Activated naive CD4-positive, alpha-beta T cell treated with anti-CD3 and anti-CD28 coated beads, Interleukin-2, amount 50 U/mL, for 72 hours (primary cell): ENCODE results near the gene USPL1. TPM values are rescaled to one million over a fixed set of nuclear protein-coding genes. Genes with fewer than 3 reads are reported as not detected.

Source experiments
- ATAC-seq, 2 donors: fragments of 150-1000 bp; cut with Tn5 transposase; 2 replicates each; pipeline ENCODE4 v1.10.0; 2021; ENCODE audit warnings: mild to moderate bottlenecking in 2 of 2, moderate library complexity in 2 of 2
- DNase-seq, 2 donors: peaks; one replicate each; pipeline ENCODE4 v3.0.0; 2021 to 2022; ENCODE audit warnings: low spot score in 2 of 2
- H3K27ac Mint-ChIP-seq, 2 donors: one replicate each; pipeline ENCODE4 v1.8.0; 2022; ENCODE audit warnings: mild to moderate bottlenecking in 2 of 2, mixed read lengths in 2 of 2
- H3K36me3 Mint-ChIP-seq, 2 donors: one replicate each; pipeline ENCODE4 v1.8.0; 2022; ENCODE audit warnings: mixed read lengths in 2 of 2
- H3K9me3 Mint-ChIP-seq, 2 donors: one replicate each; pipeline ENCODE4 v1.8.0; 2022; ENCODE audit warnings: mixed read lengths in 2 of 2
- total RNA-seq, 2 donors: library from RNA; stranded (reverse); gene quantifications; one replicate each; pipeline ENCODE4 v1.2.3, GENCODE V29; 2022

Gene USPL1
- total RNA-seq, 2 donors from 2014 or later: 15.4 to 18.8 TPM

DNA sequence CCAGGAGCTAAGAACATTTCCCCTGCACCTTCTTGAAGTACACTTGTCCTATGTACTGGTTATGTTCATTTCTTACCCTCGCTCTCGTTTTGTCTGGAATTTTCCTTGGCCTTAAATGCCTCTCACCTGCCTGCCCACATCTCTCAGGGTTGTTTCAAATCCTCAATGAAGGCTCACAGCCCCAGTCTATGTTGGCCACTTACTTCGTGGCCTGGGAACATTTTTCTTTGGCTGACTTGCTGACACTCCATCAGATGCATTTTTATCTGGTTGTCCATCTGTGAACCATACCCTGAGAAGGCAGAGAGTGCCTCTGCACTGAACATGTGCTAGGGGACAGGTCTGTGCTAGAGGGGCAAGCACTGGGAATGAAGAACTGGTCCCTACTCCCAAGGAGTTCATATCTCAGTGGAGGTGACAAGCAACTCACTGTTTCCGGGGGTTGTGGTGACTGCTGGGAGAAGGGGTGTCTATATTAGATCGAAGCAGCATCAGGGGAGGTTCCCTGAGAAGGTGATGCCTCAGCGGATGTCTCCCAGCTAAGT is 53.6 kb downstream of the USPL1 start:
- Mint-ChIP-seq H3K9me3 (peaks cover 3 to 4% of the 10 kb centered on the region in 2 donors), H3K36me3 (peaks cover 6% of the 10 kb centered on the region in 2 donors), H3K27ac (no peak overlapping the region)
- ATAC-seq (no peak), DNase-seq (no peak)

DNA sequence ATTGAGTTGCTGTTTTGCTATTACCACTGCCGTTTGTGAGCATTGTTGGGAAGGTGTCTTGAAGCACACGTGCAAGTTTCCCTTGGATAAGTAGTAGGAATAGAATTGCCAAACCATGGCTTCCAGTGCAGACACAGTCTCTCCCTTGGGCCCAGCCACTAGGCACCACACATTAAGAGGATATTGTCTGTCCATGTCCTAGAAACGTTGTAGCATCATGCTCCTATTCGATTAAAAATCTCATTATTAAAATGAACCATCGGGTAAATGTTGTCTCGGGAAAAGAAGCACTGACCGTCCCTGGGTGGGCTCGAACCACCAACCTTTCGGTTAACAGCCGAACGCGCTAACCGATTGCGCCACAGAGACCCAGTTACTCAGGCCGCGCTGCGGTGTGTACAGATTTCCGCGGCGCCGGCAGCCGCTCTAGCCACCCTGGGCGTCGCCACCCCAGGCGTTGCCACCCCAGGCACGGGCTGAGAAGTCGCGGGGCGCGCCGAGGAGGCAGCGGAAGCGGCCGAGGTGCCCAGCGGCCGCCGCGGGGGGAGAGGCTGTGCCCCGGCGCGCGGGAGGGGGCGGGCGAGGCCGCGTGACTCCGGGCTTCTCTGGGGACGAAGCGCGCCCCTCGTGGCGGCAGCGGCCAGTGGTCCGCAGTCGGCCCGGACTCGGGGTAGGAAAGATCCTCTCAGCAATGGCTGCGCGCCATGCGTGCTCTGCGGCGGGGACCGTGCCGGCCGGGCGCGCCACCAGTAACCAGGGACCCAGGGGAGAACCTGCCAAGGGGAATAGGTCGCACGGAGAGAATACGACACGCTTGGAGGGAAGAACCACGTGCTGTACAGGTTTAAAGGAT is 56.2 kb downstream of the USPL1 start:
- DNase-seq: peak; percentile 89 to 94
- peak; percentile 94 to 96 for ATAC-seq
- peak overlapping the region; percentile 84 to 97 for H3K27ac Mint-ChIP-seq
- peaks cover 6% of the 10 kb centered on the region in 2 donors for H3K36me3 Mint-ChIP-seq
- peaks cover 3 to 4% of the 10 kb centered on the region in 2 donors for H3K9me3 Mint-ChIP-seq

- no peak overlapping the region for H3K27ac Mint-ChIP-seq
- peaks cover 3 to 4% of the 10 kb centered on the region in 2 donors for H3K9me3 Mint-ChIP-seq
- ATAC-seq (no peak), DNase-seq (no peak)
- peaks cover 6% of the 10 kb centered on the region in 2 donors for H3K36me3 Mint-ChIP-seq
Measured at GRCh38 chr13:30675717-30676116, 58.0 kb downstream of the USPL1 start.

DNA sequence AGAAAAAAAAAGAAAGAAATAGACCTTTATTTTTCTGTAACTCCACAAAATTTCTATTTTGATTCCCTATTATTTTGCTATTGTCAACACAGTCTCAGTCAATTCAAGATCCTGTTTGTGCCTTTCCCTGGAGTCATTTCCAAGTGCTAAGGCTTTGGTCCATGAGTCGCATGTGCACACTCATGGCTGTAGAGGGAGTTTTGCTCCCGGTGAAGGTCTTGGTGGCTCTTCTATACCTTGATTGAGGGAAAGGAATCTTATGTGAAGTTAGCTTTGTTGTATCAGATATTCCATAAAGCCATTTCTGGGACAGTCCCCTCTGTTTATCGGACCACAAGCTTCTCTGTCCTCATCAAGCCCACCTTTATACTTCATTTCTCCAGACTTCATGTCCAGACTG is 59.0 kb downstream of the USPL1 start:
- no peak for ATAC-seq

GRCh38 chr13:30679483-30680330 is 62.0 kb downstream of the USPL1 start:
- Mint-ChIP-seq H3K9me3 (peaks cover 3 to 4% of the 10 kb centered on the region in 2 donors), H3K36me3 (peaks cover 6% of the 10 kb centered on the region in 2 donors), H3K27ac (no peak overlapping the region)
- ATAC-seq (peak; percentile 77 to 84), DNase-seq (peak in 1 of 2 donors; percentile 22)

More for the DNA sequence above, 59.0 kb downstream of the USPL1 start:
- DNase-seq: no peak
- peaks cover 3 to 4% of the 10 kb centered on the region in 2 donors for H3K9me3 Mint-ChIP-seq
- H3K27ac Mint-ChIP-seq: no peak overlapping the region
- peaks cover 6% of the 10 kb centered on the region in 2 donors for H3K36me3 Mint-ChIP-seq

DNA sequence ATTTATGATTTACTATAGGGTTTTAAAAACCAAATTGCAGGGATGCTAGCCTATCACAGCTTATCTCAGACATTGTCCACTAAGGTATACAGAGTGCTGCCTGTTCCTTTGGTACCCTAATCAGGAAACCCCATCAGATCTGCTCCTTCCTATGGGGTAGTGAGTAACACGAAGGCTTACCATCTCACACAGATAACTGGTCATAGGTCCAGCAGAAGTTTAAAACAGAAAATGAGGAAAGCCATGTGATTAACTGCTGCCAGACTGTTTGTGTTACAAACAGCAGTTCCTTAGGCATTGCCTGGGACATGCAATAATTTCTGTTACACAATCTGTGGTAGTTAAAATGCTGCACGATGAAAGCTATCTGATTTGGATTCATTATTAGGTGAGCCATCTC is 64.1 kb downstream of the USPL1 start:
- H3K9me3 Mint-ChIP-seq: no peaks in the 10 kb centered on the region
- H3K27ac Mint-ChIP-seq: no peak overlapping the region
- DNase-seq (no peak), ATAC-seq (no peak)
- H3K36me3 Mint-ChIP-seq: no peaks in the 10 kb centered on the region

GRCh38 chr13:30685320-30685859 is 67.7 kb downstream of the USPL1 start:
- Mint-ChIP-seq H3K9me3 (no peaks in the 10 kb centered on the region), H3K36me3 (no peaks in the 10 kb centered on the region), H3K27ac (no peak overlapping the region)
- DNase-seq: no peak
- no peak for ATAC-seq

GRCh38 chr13:30685987-30686386 is 68.3 kb downstream of the USPL1 start:
- no peak for ATAC-seq

DNA sequence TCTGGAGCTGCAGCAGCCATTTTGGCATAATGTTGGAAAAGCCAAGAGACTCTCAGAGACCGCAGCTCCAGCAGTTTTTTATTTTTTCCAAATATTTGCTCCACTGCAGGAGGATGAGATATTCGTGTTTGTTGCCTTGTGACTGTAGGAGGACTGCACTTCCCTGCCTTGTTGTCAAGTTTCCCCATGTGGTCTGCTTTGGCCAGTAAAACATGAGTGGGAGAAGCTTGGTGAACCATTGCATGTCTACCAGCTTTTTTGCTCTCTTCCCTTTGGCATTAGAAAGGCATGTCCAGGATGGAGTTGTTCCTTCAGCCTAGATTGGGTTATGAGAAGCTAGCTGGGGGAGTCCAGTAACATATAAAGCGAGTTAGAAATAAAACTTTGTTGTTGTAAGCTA is 69.9 kb downstream of the USPL1 start:
- Mint-ChIP-seq H3K27ac (no peak overlapping the region), H3K36me3 (no peaks in the 10 kb centered on the region), H3K9me3 (no peaks in the 10 kb centered on the region)
- ATAC-seq: no peak
- DNase-seq: no peak

More at GRCh38 chr13:30685987-30686386, 68.3 kb downstream of the USPL1 start:
- no peaks in the 10 kb centered on the region for H3K36me3 Mint-ChIP-seq
- H3K27ac Mint-ChIP-seq: no peak overlapping the region
- H3K9me3 Mint-ChIP-seq: no peaks in the 10 kb centered on the region
- no peak for DNase-seq

- Mint-ChIP-seq H3K27ac (peak overlapping the region in 1 of 2 donors; percentile 77), H3K36me3 (no peaks in the 10 kb centered on the region), H3K9me3 (no peaks in the 10 kb centered on the region)
- no peak for DNase-seq
- no peak for ATAC-seq
Measured at GRCh38 chr13:30689752-30690151, 72.0 kb downstream of the USPL1 start.

- Mint-ChIP-seq H3K36me3 (no peaks in the 10 kb centered on the region), H3K9me3 (no peaks in the 10 kb centered on the region), H3K27ac (peak overlapping the region in 1 of 2 donors; percentile 77)
- ATAC-seq (peak; percentile 32 to 56), DNase-seq (no peak)
Measured at GRCh38 chr13:30690282-30691188, 72.8 kb downstream of the USPL1 start.

GRCh38 chr13:30692113-30692512 is 74.4 kb downstream of the USPL1 start:
- DNase-seq (no peak), ATAC-seq (no peak)
- H3K36me3 Mint-ChIP-seq: no peaks in the 10 kb centered on the region
- no peaks in the 10 kb centered on the region for H3K9me3 Mint-ChIP-seq
- H3K27ac Mint-ChIP-seq: no peak overlapping the region

GRCh38 chr13:30696278-30697176 is 78.8 kb downstream of the USPL1 start:
- Mint-ChIP-seq H3K36me3 (no peaks in the 10 kb centered on the region), H3K27ac (peak overlapping the region in 1 of 2 donors; percentile 85), H3K9me3 (no peaks in the 10 kb centered on the region)
- ATAC-seq (peak in 1 of 2 donors; percentile 44), DNase-seq (no peak)

- no peak for ATAC-seq
- H3K27ac Mint-ChIP-seq: no peak overlapping the region
- no peaks in the 10 kb centered on the region for H3K36me3 Mint-ChIP-seq
- no peaks in the 10 kb centered on the region for H3K9me3 Mint-ChIP-seq
- no peak for DNase-seq
Measured at GRCh38 chr13:30697177-30697953, 79.6 kb downstream of the USPL1 start.
